ENCODE data around the gene YPEL1. TPM values are rescaled to one million over a fixed set of nuclear protein-coding genes. Genes with fewer than 3 reads are reported as not detected.

Gene YPEL1
- total and polyA plus RNA-seq, 2 of the 8 experiments (the other 6 are each of a cell fraction or from before 2014, with no cell fraction given): 6.0 to 6.7 TPM

DNA sequence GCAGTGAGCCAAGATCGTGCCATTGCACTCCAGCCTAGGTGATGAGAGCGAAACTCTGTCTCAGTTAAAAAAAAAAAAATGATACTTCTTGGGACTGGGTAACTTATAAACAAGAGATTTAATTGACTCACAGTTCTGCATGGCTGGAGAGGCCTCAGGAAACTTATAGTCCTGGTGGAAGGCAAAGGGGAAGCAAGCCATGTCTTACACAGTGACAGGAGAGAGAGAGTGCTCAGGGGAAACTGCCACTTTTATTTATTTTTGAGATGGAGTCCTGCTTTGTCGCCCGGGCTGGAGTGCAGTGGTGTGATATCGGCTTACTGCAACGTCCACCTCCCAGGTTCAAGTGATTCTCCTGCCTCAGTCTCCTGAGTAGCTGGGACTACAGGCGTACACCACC is 85.3 kb downstream of the YPEL1 start:
- peaks cover 7 to 13% of the 10 kb centered on the region in 2 experiments for H4K20me1 ChIP-seq (replicated peaks in 1 of 2; ENCODE audit: control insufficient read depth in 1 of 2, insufficient read depth in 2 of 2, low read length in 2 of 2)
- no peak overlapping the region for H3K27ac ChIP-seq (ENCODE audit: low read depth, low read length)
- H2BK120ac ChIP-seq (replicated peaks; ENCODE audit: low read depth, low read length): no peak overlapping the region
- H3K23me2 ChIP-seq (ENCODE audit: low read depth, low read length): peaks cover 5% of the 10 kb centered on the region; the same call in 1 of the 2 replicates
- H3K18ac ChIP-seq (ENCODE audit: extremely low read depth, low read length): no peak overlapping the region
- ChIA-PET CTCF (ENCODE audit: partially characterized antibody) (interaction anchor here (4.1 to 22.2 kb wide), 2 partner anchors 8 to 23 kb away, joined by 22 to 499 read pairs; partner anchors contain the start of genes CCDC116, SDF2L1 and YDJC), POLR2A (ENCODE audit: partially characterized antibody) (interaction anchor here (0.8 to 5.9 kb wide), 4 partner anchors 8 to 35 kb away, joined by 3 to 42 read pairs (median 4); partner anchors contain the start of genes PPIL2 and SDF2L1)
- H3K79me2 ChIP-seq (ENCODE audit: control insufficient read depth in 1 of 2, insufficient read depth in 2 of 2, low read length in 2 of 2): peaks cover 0 to 4% of the 10 kb centered on the region in 2 experiments; a peak in 1 of 4 replicates
- H2BK5ac ChIP-seq (ENCODE audit: low read depth, low read length): no peak overlapping the region
- peaks cover 7% of the 10 kb centered on the region; the same call in 1 of the 2 replicates for H3K79me1 ChIP-seq (ENCODE audit: low read depth, low read length)
- H3K36me3 ChIP-seq (ENCODE audit: control insufficient read depth in 2 of 4, insufficient read depth in 4 of 4, low read length in 3 of 4): peaks cover 10 to 15% (median 14%) of the 10 kb centered on the region in 4 experiments; a peak in 6 of 8 replicates
- no peak overlapping the region for H2BK12ac ChIP-seq (ENCODE audit: low read depth, low read length)
- H3K56ac ChIP-seq (replicated peaks; ENCODE audit: insufficient read length, low read depth, low read length): no peak overlapping the region
- H3K9ac ChIP-seq (replicated peaks in 1 of 4; ENCODE audit: extremely low read depth in 1 of 4, low read depth in 3 of 4, low read length in 3 of 4): no peak overlapping the region
- no peak overlapping the region for H3K23ac ChIP-seq (ENCODE audit: insufficient read length)
- no peak overlapping the region for H2AFZ ChIP-seq (ENCODE audit: low read length)
- H3K4me3 ChIP-seq (ENCODE audit: extremely low read depth in 1 of 4, insufficient read depth in 2 of 4, low read depth in 3 of 4, low read length in 4 of 4): peak overlapping the region in 1 of 4 experiments; percentile 80; a peak in 1 of 8 replicates
- no peak overlapping the region for H2AK5ac ChIP-seq (ENCODE audit: low read depth, low read length)
- no peaks in the 10 kb centered on the region for H3K9me3 ChIP-seq (ENCODE audit: insufficient read depth in 2 of 2, low read depth in 1 of 2, low read length in 1 of 2)
- no peaks in the 10 kb centered on the region for H3K27me3 ChIP-seq (replicated peaks in 1 of 4; ENCODE audit: control insufficient read depth in 3 of 4, extremely low read depth in 1 of 4, insufficient read depth in 3 of 4, low read length in 3 of 4)
- no peak overlapping the region for H4K8ac ChIP-seq (ENCODE audit: extremely low read depth, insufficient read depth, low read length)
- no peak overlapping the region for H4K5ac ChIP-seq (ENCODE audit: insufficient read length, low read depth, low read length)
- no peak for DNase-seq (ENCODE audit: low read depth in 1 of 2, low spot score in 2 of 2)
- H3K4ac ChIP-seq (replicated peaks; ENCODE audit: insufficient read length, low read depth, low read length): no peak overlapping the region
- H3K4me1 ChIP-seq (replicated peaks in 1 of 4; ENCODE audit: control insufficient read depth in 3 of 4, insufficient read depth in 4 of 4, low read length in 3 of 4): peaks cover 3 to 14% (median 7%) of the 10 kb centered on the region in 4 experiments; a peak in 6 of 7 replicates
- no peak overlapping the region for H2BK20ac ChIP-seq (ENCODE audit: low read length)
- peak overlapping the region in 1 of 2 experiments; percentile 97; a peak in 2 of 4 replicates for H3K4me2 ChIP-seq (ENCODE audit: insufficient read depth in 1 of 2, low read depth in 2 of 2, low read length in 2 of 2)
- FAIRE-seq: no peak
- H4K91ac ChIP-seq (replicated peaks; ENCODE audit: insufficient read length, low read length): no peak overlapping the region
- no peak overlapping the region for H2BK15ac ChIP-seq (ENCODE audit: low read length)
- WGBS, 2 experiments (ENCODE audit: extremely low coverage in 1 of 2, insufficient coverage in 1 of 2, insufficient read length in 1 of 2, insufficient replicate concordance in 2 of 2, low coverage in 1 of 2, low lambda C conversion rate in 2 of 2, missing lambda C conversion rate in 1 of 2): 86% methylated on average over 7 of the region's 7 CpGs; no CpG with 5 or more reads in 1 of the 2 experiments
- H3K14ac ChIP-seq (ENCODE audit: insufficient read length): no peak overlapping the region
- TF ChIP-seq, protein P1, sequence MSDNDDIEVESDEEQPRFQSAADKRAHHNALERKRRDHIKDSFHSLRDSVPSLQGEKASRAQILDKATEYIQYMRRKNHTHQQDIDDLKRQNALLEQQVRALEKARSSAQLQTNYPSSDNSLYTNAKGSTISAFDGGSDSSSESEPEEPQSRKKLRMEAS (IDR thresholded peaks at IDR 0.05): no peak
- TF ChIP-seq NRF1 (IDR thresholded peaks at IDR 0.05; ENCODE audit: low read depth, low read length): no peak
- TF ChIP-seq CTBP2 (IDR thresholded peaks at IDR 0.05; ENCODE audit: borderline replicate concordance, insufficient read depth, insufficient read length, low read length): no peak
- TF ChIP-seq YY1 (IDR thresholded peaks at IDR 0.05; ENCODE audit: low read depth, low read length): no peak
- TF ChIP-seq SP1 (IDR thresholded peaks at IDR 0.05; ENCODE audit: low read depth, low read length): no peak
- no peak for TF ChIP-seq RFX5 (IDR thresholded peaks at IDR 0.05; ENCODE audit: borderline replicate concordance, low read depth, low read length)
- no peak for TF ChIP-seq POU5F1 (IDR thresholded peaks at IDR 0.05; ENCODE audit: low read depth, low read length)
- TF ChIP-seq ZNF274 (IDR thresholded peaks at IDR 0.05; ENCODE audit: borderline replicate concordance, extremely low read depth, low read length): no peak
- no peak for TF ChIP-seq CBX8 (IDR thresholded peaks at IDR 0.05; ENCODE audit: borderline replicate concordance, low read depth, low read length)
- no peak for TF ChIP-seq TAF7 (optimal IDR thresholded peaks at IDR 0.05; ENCODE audit: borderline replicate concordance, low read depth, low read length)
- TF ChIP-seq ASH2L (IDR thresholded peaks at IDR 0.05; ENCODE audit: low read length): no peak
- no peak for TF ChIP-seq CHD2 (IDR thresholded peaks at IDR 0.05; ENCODE audit: low read length)
- no peak for TF ChIP-seq KDM5A (IDR thresholded peaks at IDR 0.05; ENCODE audit: low read length)
- no peak for TF ChIP-seq CBX5 (IDR thresholded peaks at IDR 0.05; ENCODE audit: low read depth, low read length)

Data from H1 (cell line).